ENCODE data around the gene GPR32.
"Not testable (repeated sequence)": the region's sequence is repeated elsewhere in the genome, so short reads cannot be mapped to it uniquely, and the experiment has no call there.

GPR32 gene

GRCh38 chr19:50780753-50781435, 10.6 kb downstream of the GPR32 start:
- DNase-seq (ENCODE audit: low read depth), result no peak

GRCh38 chr19:50783848-50784152, 13.5 kb downstream of the GPR32 start:
- not testable (repeated sequence) for DNase-seq (ENCODE audit: low read depth)

- DNase-seq (ENCODE audit: low read depth), result no peak
Measured at GRCh38 chr19:50784710-50785109, 14.4 kb downstream of the GPR32 start.

GRCh38 chr19:50785329-50785728, 15.1 kb downstream of the GPR32 start:
- DNase-seq (ENCODE audit: low read depth), result no peak

GRCh38 chr19:50790396-50790795, 20.1 kb downstream of the GPR32 start, which contains the start of gene ACP4:
Gene ACP4 (plus strand): TSS chr19:50790415. CDS start chr19:50790415, 0 bp downstream.
- DNase-seq (ENCODE audit: low read depth), result no peak

- DNase-seq (ENCODE audit: low read depth), result no peak
Measured at GRCh38 chr19:50790922-50791467, 20.7 kb downstream of the GPR32 start.

- no peak for DNase-seq (ENCODE audit: low read depth)
Measured at GRCh38 chr19:50791594-50792271, 21.5 kb downstream of the GPR32 start.

- no peak for DNase-seq (ENCODE audit: low read depth)
Measured at GRCh38 chr19:50792272-50793250, 22.3 kb downstream of the GPR32 start.

- no peak for DNase-seq (ENCODE audit: low read depth)
Measured at GRCh38 chr19:50793558-50794065, 23.3 kb downstream of the GPR32 start.

- DNase-seq (ENCODE audit: low read depth), result no peak
Measured at GRCh38 chr19:50794074-50794875, 24.0 kb downstream of the GPR32 start.

- no peak for DNase-seq (ENCODE audit: low read depth)
Measured at GRCh38 chr19:50794876-50795663, 24.8 kb downstream of the GPR32 start.

- DNase-seq (ENCODE audit: low read depth), result no peak
Measured at GRCh38 chr19:50795664-50796073, 25.4 kb downstream of the GPR32 start.

- DNase-seq (ENCODE audit: low read depth), result no peak
Measured at GRCh38 chr19:50796128-50796633, 25.9 kb downstream of the GPR32 start.

GRCh38 chr19:50796634-50797428, 26.6 kb downstream of the GPR32 start:
- no peak for DNase-seq (ENCODE audit: low read depth)

- DNase-seq (ENCODE audit: low read depth), result no peak
Measured at GRCh38 chr19:50797429-50797780, 27.1 kb downstream of the GPR32 start.

GRCh38 chr19:50797781-50798658, 27.8 kb downstream of the GPR32 start:
- no peak for DNase-seq (ENCODE audit: low read depth)

- DNase-seq (ENCODE audit: low read depth), result no peak
Measured at GRCh38 chr19:50798659-50799546, 28.6 kb downstream of the GPR32 start.

- no peak for DNase-seq (ENCODE audit: low read depth)
Measured at GRCh38 chr19:50799547-50799851, 29.2 kb downstream of the GPR32 start.
